GM21737 (cell line): ENCODE measurements around the gene TUT4.

ENCODE experiments used
- ATAC-seq: cut with Tn5 transposase; IDR thresholded peaks from one replicate; pipeline ENCODE4 v1.9.1; 2021; ENCODE audit warnings: mild to moderate bottlenecking, moderate library complexity; ENCODE audit not compliant: unreplicated experiment

Gene TUT4

GRCh38 chr1:52416811-52417210 lies 136.1 kb downstream of the TUT4 start:
- ATAC-seq = no peak

GRCh38 chr1:52414942-52415341 lies 137.9 kb downstream of the TUT4 start:
- no peak for ATAC-seq

- ATAC-seq = no peak
Measured at GRCh38 chr1:52413410-52413989, 139.4 kb downstream of the TUT4 start.

DNA sequence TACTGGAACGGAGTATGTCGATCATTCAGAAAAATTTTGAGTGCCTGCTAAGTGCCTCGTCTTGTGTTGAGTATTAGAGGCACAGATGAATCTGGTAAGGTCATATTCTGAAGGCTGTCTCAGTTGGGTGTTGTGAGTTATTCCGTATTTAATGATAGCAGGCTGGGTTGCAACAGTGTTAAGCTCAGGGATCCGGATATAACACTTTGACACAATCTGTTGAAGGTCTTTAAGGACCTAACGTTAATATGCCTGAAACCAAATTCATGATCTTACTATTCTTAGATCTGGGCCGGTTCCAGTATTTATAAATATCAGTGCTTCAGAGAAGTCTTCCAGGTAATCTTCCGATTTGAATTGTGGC lies 147.9 kb downstream of the TUT4 start:
- ATAC-seq = no peak

- peak; percentile 93 for ATAC-seq
Measured at GRCh38 chr1:52404116-52404974, 148.5 kb downstream of the TUT4 start, which contains the start of the genes ORC1 and PRPF38A. Gene ORC1, minus strand, starts transcription at chr1:52404423. Its CDS starts 2,200 bp downstream, at chr1:52402223. Gene PRPF38A, plus strand, starts transcription at chr1:52404602. Its CDS starts 148 bp downstream, at chr1:52404750.

DNA sequence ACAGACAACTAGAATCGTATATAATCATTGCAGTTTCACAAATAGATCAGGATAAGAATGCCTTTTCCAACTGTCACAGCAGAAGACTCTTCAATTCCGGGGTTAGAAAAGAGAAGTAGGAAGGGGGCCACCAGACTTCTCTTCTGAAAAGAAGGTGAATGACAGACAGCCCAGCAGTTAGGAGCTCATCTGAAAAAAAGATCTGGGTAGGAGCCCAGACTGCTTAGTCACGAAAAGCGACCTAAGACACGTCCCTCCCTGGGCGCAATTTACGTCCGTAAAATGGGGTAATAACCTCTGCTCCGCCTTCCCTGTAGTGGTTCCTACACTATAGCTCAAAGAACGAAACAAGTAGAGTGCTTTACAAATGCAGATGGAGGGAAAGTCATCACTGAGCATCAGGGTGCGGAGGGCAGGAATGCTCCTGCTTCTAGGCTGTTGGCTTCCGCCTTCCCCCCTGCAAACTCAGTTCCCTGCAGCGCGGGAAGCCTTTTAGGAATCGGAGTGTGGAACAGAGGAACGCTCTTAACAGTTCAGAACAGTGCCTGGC lies 149.3 kb downstream of the TUT4 start:
- ATAC-seq = peak; percentile 34

DNA sequence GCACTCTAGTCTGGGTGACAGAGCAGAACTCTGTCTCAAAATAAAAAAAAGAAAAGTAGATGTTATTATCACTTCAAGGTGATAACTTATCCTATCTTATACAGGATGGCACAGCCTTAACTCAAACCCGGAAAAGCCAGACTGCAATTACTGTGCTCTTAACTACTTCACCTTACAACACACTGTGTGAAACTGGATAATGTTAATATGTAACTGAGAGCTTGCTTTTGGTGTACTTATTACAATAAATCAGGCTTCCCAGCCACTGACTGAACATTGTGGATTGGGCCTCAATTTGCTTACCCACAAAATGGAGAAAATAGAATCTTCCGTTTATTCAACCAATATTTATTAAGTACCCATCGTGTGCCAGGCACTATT lies 150.0 kb downstream of the TUT4 start:
- no peak for ATAC-seq

- no peak for ATAC-seq
Measured at GRCh38 chr1:52400131-52400530, 152.8 kb downstream of the TUT4 start.

DNA sequence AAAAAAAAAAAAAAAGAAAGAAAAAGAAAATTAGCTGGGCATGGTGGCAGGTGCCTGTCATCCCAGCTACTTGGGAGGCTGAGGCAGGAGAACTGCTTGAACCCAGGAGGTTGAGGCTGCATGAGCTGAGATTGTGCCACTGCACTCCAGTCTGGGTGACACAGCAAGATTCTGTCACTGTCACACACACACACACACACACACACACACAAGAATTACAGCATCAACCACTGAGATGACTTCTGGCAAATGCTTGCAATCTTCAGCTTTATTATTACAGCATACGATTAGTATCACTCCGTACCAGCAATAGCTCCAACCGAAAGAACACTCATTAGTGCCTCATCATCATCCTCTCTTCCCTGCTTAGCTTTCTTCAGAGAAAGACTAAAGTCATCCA lies 153.3 kb downstream of the TUT4 start:
- ATAC-seq = no peak

GRCh38 chr1:52393174-52393573 lies 159.7 kb downstream of the TUT4 start:
- no peak for ATAC-seq

DNA sequence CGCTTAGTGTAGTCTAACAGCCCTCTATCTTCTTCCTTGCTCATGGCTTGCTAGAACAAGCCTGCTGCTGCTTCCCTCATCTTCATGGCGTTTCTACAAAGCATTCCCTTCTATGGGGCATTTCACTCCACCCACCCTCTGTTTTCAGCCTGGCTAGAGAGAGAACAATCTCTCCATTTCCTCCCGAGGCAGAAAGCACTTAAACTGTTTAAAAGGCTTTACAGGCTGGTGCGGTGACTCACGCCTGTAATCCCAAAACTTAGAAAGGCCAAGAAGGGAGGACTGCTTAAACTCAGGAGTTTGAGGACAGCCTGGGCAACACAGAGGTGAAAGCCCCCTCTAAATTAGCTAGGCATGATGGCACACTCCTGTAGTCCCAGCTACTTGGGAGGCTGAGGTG lies 166.4 kb downstream of the TUT4 start:
- ATAC-seq = no peak

DNA sequence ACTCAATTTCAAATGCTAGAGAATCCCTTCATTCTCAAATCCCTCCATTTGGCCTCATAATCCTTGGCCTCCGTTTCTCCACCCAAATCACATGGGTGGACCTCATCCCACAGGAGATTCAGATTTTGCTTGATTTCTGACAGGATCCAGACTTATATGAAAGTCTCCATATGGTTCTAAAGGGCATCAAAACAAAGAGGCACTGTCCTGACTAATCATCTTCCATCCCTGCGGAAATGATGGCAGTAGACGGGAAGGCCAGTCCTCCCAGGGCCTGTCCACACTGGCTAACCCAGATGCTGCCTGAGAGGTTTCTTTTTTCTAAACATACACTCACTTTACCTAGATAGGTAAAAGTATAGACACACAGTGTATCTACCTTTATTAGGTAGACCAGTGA lies 167.5 kb downstream of the TUT4 start:
- no peak for ATAC-seq
